HG02759 (cell line): ENCODE measurements around the gene DST.

Source experiments
- ATAC-seq: cut with Tn5 transposase; IDR thresholded peaks from one replicate; pipeline ENCODE4 v1.9.1; 2021; ENCODE audit warnings: mild to moderate bottlenecking, moderate library complexity; ENCODE audit not compliant: unreplicated experiment

DST gene

GRCh38 chr6:56444855-56445254 lies 197.8 kb downstream of the DST start:
- no peak for ATAC-seq

- ATAC-seq: no peak
These were observed 202.1 kb downstream of the DST start for GRCh38 chr6:56440551-56440981.

GRCh38 chr6:56437171-56437900 lies 205.4 kb downstream of the DST start:
- ATAC-seq: no peak

GRCh38 chr6:56435754-56436153 lies 206.9 kb downstream of the DST start:
- no peak for ATAC-seq

GRCh38 chr6:56435326-56435725 lies 207.4 kb downstream of the DST start:
- no peak for ATAC-seq

- ATAC-seq: no peak
These were observed 208.1 kb downstream of the DST start for GRCh38 chr6:56434606-56435005.

GRCh38 chr6:56433119-56433518 lies 209.6 kb downstream of the DST start:
- ATAC-seq: no peak

GRCh38 chr6:56432194-56432593 lies 210.5 kb downstream of the DST start:
- ATAC-seq: no peak

GRCh38 chr6:56430629-56431600 lies 211.8 kb downstream of the DST start:
- no peak for ATAC-seq

GRCh38 chr6:56424542-56425083 lies 218.1 kb downstream of the DST start:
- ATAC-seq: no peak

- no peak for ATAC-seq
These were observed 218.6 kb downstream of the DST start for GRCh38 chr6:56424064-56424463.

GRCh38 chr6:56420296-56420695 lies 222.4 kb downstream of the DST start:
- ATAC-seq: no peak

GRCh38 chr6:56419191-56419590 lies 223.5 kb downstream of the DST start:
- ATAC-seq: no peak

- ATAC-seq: no peak
These were observed 224.9 kb downstream of the DST start for GRCh38 chr6:56417823-56418222.

GRCh38 chr6:56416247-56416646 lies 226.4 kb downstream of the DST start:
- no peak for ATAC-seq

GRCh38 chr6:56408976-56409375 lies 233.7 kb downstream of the DST start:
- ATAC-seq: no peak
